ENCODE results near the gene RERE. TPM values are rescaled to one million over a fixed set of nuclear protein-coding genes. Genes with fewer than 3 reads are reported as not detected.

The RERE gene
- total and polyA plus RNA-seq, 12 donors: 33.4 to 146 (median 72.7) TPM

GRCh38 chr1:8329439-8329838 is 488.0 kb downstream of the RERE start:
- Histone ChIP-seq H3K4me3 (no peak overlapping the region), H3K27ac (no peak overlapping the region), H3K4me1 (replicated peaks in 1 of 2) (no peaks in the 10 kb centered on the region), H3K9me3 (replicated peaks in 1 of 3) (no peaks in the 10 kb centered on the region), H3K36me3 (replicated peaks in 1 of 2) (no peaks in the 10 kb centered on the region), H3K27me3 (no peaks in the 10 kb centered on the region)
- intact Hi-C loops (cut with DNase I): no loop called here
- TF ChIP-seq POLR2A (IDR thresholded peaks at IDR 0.05) (no peak), CTCF (IDR thresholded peaks at IDR 0.05) (no peak)
- peak in 1 of 7 donors; percentile 76 for DNase-seq
- WGBS, 4 donors: 83 to 89% (median 87%) methylated on average over 11 to 12 of the region's 12 CpGs

GRCh38 chr1:8328271-8328670 is 489.2 kb downstream of the RERE start:
- Histone ChIP-seq H3K27me3 (no peaks in the 10 kb centered on the region), H3K27ac (no peak overlapping the region), H3K4me1 (replicated peaks in 1 of 2) (peaks cover 5% of the 10 kb centered on the region in 2 donors), H3K4me3 (no peak overlapping the region), H3K9me3 (replicated peaks in 1 of 3) (no peaks in the 10 kb centered on the region), H3K36me3 (replicated peaks in 1 of 2) (no peaks in the 10 kb centered on the region)
- DNase-seq: no peak
- WGBS, 4 donors: 92 to 96% (median 94%) methylated on average over 17 to 18 of the region's 18 CpGs
- intact Hi-C loops (cut with DNase I): no loop called here
- TF ChIP-seq POLR2A (IDR thresholded peaks at IDR 0.05) (no peak), CTCF (IDR thresholded peaks at IDR 0.05) (no peak)

GRCh38 chr1:8326265-8326664 is 491.2 kb downstream of the RERE start:
- 92 to 95% (median 93%) methylated on average over 13 of the region's 13 CpGs for WGBS, 4 donors
- intact Hi-C loops (cut with DNase I): no loop called here
- DNase-seq: no peak

GRCh38 chr1:8325771-8326170 is 491.7 kb downstream of the RERE start:
- 95 to 100% (median 97%) methylated on average over 8 to 21 of the region's 21 CpGs for WGBS, 4 donors
- TF ChIP-seq CTCF (IDR thresholded peaks at IDR 0.05) (no peak), POLR2A (IDR thresholded peaks at IDR 0.05) (no peak)
- Histone ChIP-seq H3K27ac (no peak overlapping the region), H3K27me3 (no peaks in the 10 kb centered on the region), H3K9me3 (replicated peaks in 1 of 3) (no peaks in the 10 kb centered on the region), H3K36me3 (replicated peaks in 1 of 2) (no peaks in the 10 kb centered on the region), H3K4me1 (replicated peaks in 1 of 2) (peaks cover 5% of the 10 kb centered on the region in 2 donors), H3K4me3 (no peak overlapping the region)
- intact Hi-C loops (cut with DNase I): no loop called here
- DNase-seq: no peak

More at GRCh38 chr1:8326265-8326664, 491.2 kb downstream of the RERE start:
- Histone ChIP-seq H3K27ac (no peak overlapping the region), H3K27me3 (no peaks in the 10 kb centered on the region), H3K9me3 (replicated peaks in 1 of 3) (no peaks in the 10 kb centered on the region), H3K4me3 (no peak overlapping the region), H3K4me1 (replicated peaks in 1 of 2) (peaks cover 5% of the 10 kb centered on the region in 2 donors), H3K36me3 (replicated peaks in 1 of 2) (no peaks in the 10 kb centered on the region)
- no peak for TF ChIP-seq POLR2A (IDR thresholded peaks at IDR 0.05)
- TF ChIP-seq CTCF (IDR thresholded peaks at IDR 0.05): no peak

Measured in adrenal gland (tissue), 12 donors.